Astrocyte of the hippocampus (primary cell): ENCODE results near the gene IDI1.

Experiments
- DNase-seq: peaks from one replicate; pipeline ENCODE4 v3.0.0; 2011; ENCODE audit warnings: low read depth, low spot score

IDI1 gene

GRCh38 chr10:994836-995558 is 53.9 kb downstream of the IDI1 start:
- DNase-seq, result no peak

GRCh38 chr10:992871-993270 is 56.0 kb downstream of the IDI1 start:
- no peak for DNase-seq

- DNase-seq, result no peak
Measured at GRCh38 chr10:992467-992866, 56.5 kb downstream of the IDI1 start.

- no peak for DNase-seq
Measured at GRCh38 chr10:990808-991207, 58.1 kb downstream of the IDI1 start.
